T-helper 1 cell treated with Interleukin-12 subunit alpha and Interleukin-12 subunit beta and Interleukin-4 antibody, amounts not matched to agents 30 μg/mL and 1 μg/mL, for 36 hours (primary cell): ENCODE measurements around the gene CCDC192.

Experiments used
- H3K27ac Mint-ChIP-seq: one replicate; pipeline ENCODE4 v1.8.0; 2021; ENCODE audit warnings: mild to moderate bottlenecking, mixed read lengths
- H3K27me3 Mint-ChIP-seq: one replicate; pipeline ENCODE4 v1.8.0; 2021; ENCODE audit warnings: low read depth, mixed read lengths
- H3K36me3 Mint-ChIP-seq: one replicate; pipeline ENCODE4 v1.8.0; 2021; ENCODE audit warnings: low read depth, mixed read lengths
- H3K4me1 Mint-ChIP-seq: one replicate; pipeline ENCODE4 v1.8.0; 2021; ENCODE audit warnings: low read depth, mixed read lengths
- H3K4me3 Mint-ChIP-seq: one replicate; pipeline ENCODE4 v1.8.0; 2021; ENCODE audit warnings: mild to moderate bottlenecking, moderate library complexity, mixed read lengths
- H3K9me3 Mint-ChIP-seq: one replicate; pipeline ENCODE4 v1.8.0; 2021; ENCODE audit warnings: mixed read lengths

Gene CCDC192

GRCh38 chr5:127922603-127923002 lies 219.4 kb downstream of the CCDC192 start:
- Mint-ChIP-seq H3K4me1 (no peaks in the 10 kb centered on the region), H3K9me3 (no peaks in the 10 kb centered on the region), H3K27me3 (no peaks in the 10 kb centered on the region), H3K4me3 (no peak overlapping the region), H3K36me3 (no peaks in the 10 kb centered on the region), H3K27ac (no peak overlapping the region)

DNA sequence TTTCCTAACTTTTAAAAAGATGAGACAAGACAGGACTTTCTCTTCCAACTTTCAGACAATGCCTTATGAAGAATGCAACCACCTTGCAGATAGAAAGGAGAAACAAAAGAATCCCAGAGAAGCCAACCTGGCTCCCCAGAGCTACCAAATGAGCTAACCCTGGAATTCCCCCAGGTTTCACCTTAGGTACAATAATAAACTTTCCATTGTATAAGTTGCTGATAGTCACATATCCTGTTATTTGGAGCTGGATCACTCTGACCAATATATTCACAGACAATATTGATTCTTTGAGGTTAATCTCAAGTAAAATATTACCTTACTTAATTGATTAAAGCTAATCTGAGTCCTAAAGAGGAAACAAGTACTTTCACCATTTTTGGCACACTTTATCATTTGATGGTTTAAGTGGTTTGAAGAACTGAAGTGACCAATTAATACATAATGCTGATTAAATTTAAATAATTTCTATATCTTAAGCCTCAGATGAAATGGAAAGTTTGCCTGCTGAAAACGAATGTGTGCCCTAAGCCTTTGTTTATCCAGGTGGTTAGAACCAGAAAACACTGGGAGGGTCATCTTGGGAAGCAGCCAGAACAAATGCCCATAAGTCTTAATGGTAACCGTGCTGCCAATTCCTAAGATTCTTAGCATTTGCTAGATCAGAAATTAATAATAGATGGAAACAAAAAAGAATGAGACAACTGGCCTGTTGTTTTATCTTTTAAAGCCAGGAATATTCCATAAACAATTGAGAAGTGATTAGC lies 220.8 kb downstream of the CCDC192 start:
- Mint-ChIP-seq H3K27me3 (no peaks in the 10 kb centered on the region), H3K4me3 (no peak overlapping the region), H3K36me3 (no peaks in the 10 kb centered on the region), H3K4me1 (no peaks in the 10 kb centered on the region), H3K27ac (no peak overlapping the region), H3K9me3 (no peaks in the 10 kb centered on the region)

- H3K27me3 Mint-ChIP-seq, result no peaks in the 10 kb centered on the region
- H3K4me3 Mint-ChIP-seq, result no peak overlapping the region
- no peak overlapping the region for H3K27ac Mint-ChIP-seq
- no peaks in the 10 kb centered on the region for H3K9me3 Mint-ChIP-seq
- no peaks in the 10 kb centered on the region for H3K4me1 Mint-ChIP-seq
- no peaks in the 10 kb centered on the region for H3K36me3 Mint-ChIP-seq
Observed at GRCh38 chr5:127924606-127925005, 221.4 kb downstream of the CCDC192 start.

GRCh38 chr5:127925916-127926315 lies 222.7 kb downstream of the CCDC192 start:
- Mint-ChIP-seq H3K27me3 (no peaks in the 10 kb centered on the region), H3K4me3 (no peak overlapping the region), H3K9me3 (no peaks in the 10 kb centered on the region), H3K27ac (no peak overlapping the region), H3K4me1 (no peaks in the 10 kb centered on the region), H3K36me3 (no peaks in the 10 kb centered on the region)

GRCh38 chr5:127926974-127927373 lies 223.8 kb downstream of the CCDC192 start:
- H3K27me3 Mint-ChIP-seq, result no peaks in the 10 kb centered on the region
- H3K36me3 Mint-ChIP-seq, result no peaks in the 10 kb centered on the region
- H3K4me1 Mint-ChIP-seq, result no peaks in the 10 kb centered on the region
- H3K27ac Mint-ChIP-seq, result no peak overlapping the region
- H3K9me3 Mint-ChIP-seq, result no peaks in the 10 kb centered on the region
- H3K4me3 Mint-ChIP-seq, result no peak overlapping the region

DNA sequence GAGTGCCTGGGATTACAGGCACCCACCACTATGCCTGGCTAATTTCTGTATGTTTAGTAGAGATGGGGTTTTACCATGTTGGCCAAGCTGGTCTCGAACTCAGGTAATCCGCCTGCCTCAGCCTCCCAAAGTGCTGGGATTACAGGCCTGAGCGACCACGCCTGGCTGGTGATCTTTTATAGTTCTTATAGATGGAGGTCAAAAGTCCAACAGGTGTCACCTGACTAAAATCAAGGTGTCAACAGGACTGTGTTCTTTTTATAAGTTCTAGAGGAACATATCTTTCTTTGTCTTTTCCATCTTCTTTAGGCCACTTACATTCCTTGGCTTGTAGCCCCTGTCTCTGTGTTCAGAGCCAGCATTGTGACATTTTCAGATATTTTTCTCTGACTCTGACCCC lies 224.9 kb downstream of the CCDC192 start:
- Mint-ChIP-seq H3K4me1 (no peaks in the 10 kb centered on the region), H3K27me3 (no peaks in the 10 kb centered on the region), H3K36me3 (no peaks in the 10 kb centered on the region), H3K27ac (no peak overlapping the region), H3K9me3 (no peaks in the 10 kb centered on the region), H3K4me3 (no peak overlapping the region)

- Mint-ChIP-seq H3K4me3 (no peak overlapping the region), H3K9me3 (no peaks in the 10 kb centered on the region), H3K36me3 (no peaks in the 10 kb centered on the region), H3K4me1 (no peaks in the 10 kb centered on the region), H3K27ac (no peak overlapping the region), H3K27me3 (no peaks in the 10 kb centered on the region)
Observed at GRCh38 chr5:127930311-127930710, 227.1 kb downstream of the CCDC192 start.

GRCh38 chr5:127931396-127931795 lies 228.2 kb downstream of the CCDC192 start:
- H3K27ac Mint-ChIP-seq, result no peak overlapping the region
- H3K36me3 Mint-ChIP-seq, result no peaks in the 10 kb centered on the region
- H3K9me3 Mint-ChIP-seq, result no peaks in the 10 kb centered on the region
- H3K27me3 Mint-ChIP-seq, result no peaks in the 10 kb centered on the region
- no peak overlapping the region for H3K4me3 Mint-ChIP-seq
- H3K4me1 Mint-ChIP-seq, result no peaks in the 10 kb centered on the region

DNA sequence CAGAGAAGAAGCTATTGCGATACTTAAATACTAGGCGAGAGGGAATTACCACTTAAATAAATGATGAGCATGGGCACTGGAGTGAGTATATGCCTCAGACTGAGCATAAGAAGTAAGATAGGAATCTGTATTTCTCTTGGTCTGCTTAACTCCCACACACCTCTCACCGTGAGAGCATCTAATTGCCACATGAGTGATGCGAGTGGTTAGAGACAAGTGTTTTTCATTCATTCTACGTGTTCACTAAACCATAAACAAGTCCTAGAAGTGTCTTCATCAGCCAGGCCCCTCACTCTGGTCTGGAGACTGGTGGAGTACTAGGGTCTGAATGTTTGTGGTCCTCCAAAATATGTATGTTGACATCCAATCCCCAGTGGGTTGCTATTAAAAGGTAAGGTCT lies 230.2 kb downstream of the CCDC192 start:
- Mint-ChIP-seq H3K9me3 (no peaks in the 10 kb centered on the region), H3K4me3 (no peak overlapping the region), H3K27ac (no peak overlapping the region), H3K27me3 (no peaks in the 10 kb centered on the region), H3K4me1 (peaks cover 2% of the 10 kb centered on the region), H3K36me3 (no peaks in the 10 kb centered on the region)

- no peaks in the 10 kb centered on the region for H3K9me3 Mint-ChIP-seq
- no peak overlapping the region for H3K27ac Mint-ChIP-seq
- H3K36me3 Mint-ChIP-seq, result no peaks in the 10 kb centered on the region
- H3K4me1 Mint-ChIP-seq, result peaks cover 2% of the 10 kb centered on the region
- H3K4me3 Mint-ChIP-seq, result no peak overlapping the region
- no peaks in the 10 kb centered on the region for H3K27me3 Mint-ChIP-seq
Observed at GRCh38 chr5:127934791-127935256, 231.6 kb downstream of the CCDC192 start.

DNA sequence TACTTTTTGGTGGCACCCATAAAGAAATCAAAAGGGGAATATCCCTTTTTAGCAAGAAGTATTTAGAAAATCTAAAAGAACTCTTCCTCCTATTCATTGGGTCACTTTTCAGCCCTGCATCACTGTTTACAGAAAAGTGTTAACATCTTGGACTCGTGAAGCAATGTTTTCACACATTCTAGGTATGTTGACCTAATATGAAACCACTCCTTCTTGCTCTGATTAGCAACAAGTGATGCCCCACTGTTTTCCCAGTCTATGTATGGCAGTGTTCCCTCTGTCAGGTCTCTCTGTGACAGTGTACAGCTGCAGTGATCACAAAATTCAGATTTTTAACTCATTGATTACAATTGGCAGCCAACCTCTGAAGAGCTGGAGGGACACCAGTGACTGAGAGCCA lies 232.2 kb downstream of the CCDC192 start:
- peaks cover 2% of the 10 kb centered on the region for H3K4me1 Mint-ChIP-seq
- H3K9me3 Mint-ChIP-seq, result no peaks in the 10 kb centered on the region
- no peak overlapping the region for H3K4me3 Mint-ChIP-seq
- H3K36me3 Mint-ChIP-seq, result no peaks in the 10 kb centered on the region
- no peaks in the 10 kb centered on the region for H3K27me3 Mint-ChIP-seq
- H3K27ac Mint-ChIP-seq, result no peak overlapping the region

GRCh38 chr5:127936439-127936972 lies 233.3 kb downstream of the CCDC192 start:
- Mint-ChIP-seq H3K27ac (no peak overlapping the region), H3K9me3 (no peaks in the 10 kb centered on the region), H3K36me3 (no peaks in the 10 kb centered on the region), H3K4me1 (peaks cover 2% of the 10 kb centered on the region), H3K27me3 (no peaks in the 10 kb centered on the region), H3K4me3 (no peak overlapping the region)

GRCh38 chr5:127938746-127939145 lies 235.6 kb downstream of the CCDC192 start:
- H3K4me1 Mint-ChIP-seq, result peaks cover 5% of the 10 kb centered on the region
- no peaks in the 10 kb centered on the region for H3K36me3 Mint-ChIP-seq
- H3K27ac Mint-ChIP-seq, result no peak overlapping the region
- H3K27me3 Mint-ChIP-seq, result no peaks in the 10 kb centered on the region
- no peak overlapping the region for H3K4me3 Mint-ChIP-seq
- no peaks in the 10 kb centered on the region for H3K9me3 Mint-ChIP-seq

DNA sequence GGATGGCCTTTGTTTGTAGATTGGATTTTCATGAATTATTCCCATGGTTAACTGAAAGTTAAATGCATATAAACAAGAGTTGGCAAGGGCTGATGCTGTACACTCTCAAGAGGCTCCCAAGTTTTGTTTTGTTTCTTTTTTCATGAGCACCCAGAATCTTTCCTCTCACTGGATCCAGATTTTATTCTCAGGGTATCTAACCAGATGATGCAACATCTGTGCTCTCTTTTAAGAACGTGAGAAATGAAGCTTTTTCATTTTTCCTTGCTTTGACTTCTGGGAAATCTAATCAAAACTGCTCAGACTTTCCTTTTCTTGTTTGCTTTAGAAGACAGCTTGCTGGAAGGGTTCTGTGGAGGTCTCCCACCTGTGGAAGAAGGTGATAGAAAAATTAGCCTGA lies 237.7 kb downstream of the CCDC192 start:
- Mint-ChIP-seq H3K36me3 (no peaks in the 10 kb centered on the region), H3K27ac (no peak overlapping the region), H3K9me3 (no peaks in the 10 kb centered on the region), H3K27me3 (no peaks in the 10 kb centered on the region), H3K4me1 (peaks cover 5% of the 10 kb centered on the region), H3K4me3 (no peak overlapping the region)

GRCh38 chr5:127941646-127942045 lies 238.5 kb downstream of the CCDC192 start:
- Mint-ChIP-seq H3K27me3 (no peaks in the 10 kb centered on the region), H3K36me3 (no peaks in the 10 kb centered on the region), H3K27ac (no peak overlapping the region)

More at GRCh38 chr5:127941646-127942045, 238.5 kb downstream of the CCDC192 start:
- Mint-ChIP-seq H3K9me3 (no peaks in the 10 kb centered on the region), H3K4me3 (no peak overlapping the region), H3K4me1 (peaks cover 4% of the 10 kb centered on the region)
